ENCODE results near the gene RAB4B.
"Not testable (repeated sequence)": the region's sequence is repeated elsewhere in the genome, so short reads cannot be mapped to it uniquely, and the experiment has no call there.

RAB4B gene

GRCh38 chr19:40777937-40778705 lies at the start of gene RAB4B:
RAB4B (plus strand) TSS chr19:40778247; CDS start chr19:40778376, 129 bp downstream.
- peak; percentile 98 for DNase-seq (ENCODE audit: low spot score)

- not testable (repeated sequence) for DNase-seq (ENCODE audit: low spot score)
Measured at GRCh38 chr19:40730065-40730464, 48.0 kb upstream of the RAB4B start.

GRCh38 chr19:40732304-40732703 lies 45.7 kb upstream of the RAB4B start:
- DNase-seq (ENCODE audit: low spot score): not testable (repeated sequence)

- no peak for DNase-seq (ENCODE audit: low spot score)
Measured at GRCh38 chr19:40733149-40733548, 44.9 kb upstream of the RAB4B start.

GRCh38 chr19:40735013-40735771 lies 42.9 kb upstream of the RAB4B start:
- DNase-seq (ENCODE audit: low spot score): no peak

- no peak for DNase-seq (ENCODE audit: low spot score)
Measured at GRCh38 chr19:40736661-40737060, 41.4 kb upstream of the RAB4B start.

GRCh38 chr19:40737102-40737644 lies 40.9 kb upstream of the RAB4B start:
- no peak for DNase-seq (ENCODE audit: low spot score)

GRCh38 chr19:40739030-40739839 lies 38.8 kb upstream of the RAB4B start:
- DNase-seq (ENCODE audit: low spot score): no peak

- no peak for DNase-seq (ENCODE audit: low spot score)
Measured at GRCh38 chr19:40739871-40740703, 38.0 kb upstream of the RAB4B start.

- no peak for DNase-seq (ENCODE audit: low spot score)
Measured at GRCh38 chr19:40740747-40741146, 37.3 kb upstream of the RAB4B start.

- DNase-seq (ENCODE audit: low spot score): no peak
Measured at GRCh38 chr19:40741527-40742390, 36.3 kb upstream of the RAB4B start.

- DNase-seq (ENCODE audit: low spot score): no peak
Measured at GRCh38 chr19:40742477-40742876, 35.6 kb upstream of the RAB4B start.

GRCh38 chr19:40742886-40743285 lies 35.2 kb upstream of the RAB4B start:
- DNase-seq (ENCODE audit: low spot score): no peak

GRCh38 chr19:40743926-40744325 lies 34.1 kb upstream of the RAB4B start:
- no peak for DNase-seq (ENCODE audit: low spot score)

- DNase-seq (ENCODE audit: low spot score): no peak
Measured at GRCh38 chr19:40744554-40745401, 33.3 kb upstream of the RAB4B start.

- DNase-seq (ENCODE audit: low spot score): no peak
Measured at GRCh38 chr19:40745402-40745780, 32.7 kb upstream of the RAB4B start.

GRCh38 chr19:40747536-40747935 lies 30.5 kb upstream of the RAB4B start:
- DNase-seq (ENCODE audit: low spot score): no peak

GRCh38 chr19:40750058-40750873 lies 27.8 kb upstream of the RAB4B start, which contains the start of gene ACTMAP:
ACTMAP (minus strand) TSS chr19:40750477; CDS start chr19:40749803, 674 bp downstream.
- peak; percentile 98 for DNase-seq (ENCODE audit: low spot score)

Measured in AG08396 (cell line).